ENCODE results near the gene TTC3. TPM values are rescaled to one million over a fixed set of nuclear protein-coding genes. Genes with fewer than 3 reads are reported as not detected.
A peak's percentile ranks its signal among the peaks of the same experiment; 100 is the strongest.

The TTC3 gene
- total RNA-seq, 3 donors from 2014 or later (not counting 1 experiment from before 2014, with no cell fraction given): 83.1 to 97.4 (median 88.3) TPM

DNA sequence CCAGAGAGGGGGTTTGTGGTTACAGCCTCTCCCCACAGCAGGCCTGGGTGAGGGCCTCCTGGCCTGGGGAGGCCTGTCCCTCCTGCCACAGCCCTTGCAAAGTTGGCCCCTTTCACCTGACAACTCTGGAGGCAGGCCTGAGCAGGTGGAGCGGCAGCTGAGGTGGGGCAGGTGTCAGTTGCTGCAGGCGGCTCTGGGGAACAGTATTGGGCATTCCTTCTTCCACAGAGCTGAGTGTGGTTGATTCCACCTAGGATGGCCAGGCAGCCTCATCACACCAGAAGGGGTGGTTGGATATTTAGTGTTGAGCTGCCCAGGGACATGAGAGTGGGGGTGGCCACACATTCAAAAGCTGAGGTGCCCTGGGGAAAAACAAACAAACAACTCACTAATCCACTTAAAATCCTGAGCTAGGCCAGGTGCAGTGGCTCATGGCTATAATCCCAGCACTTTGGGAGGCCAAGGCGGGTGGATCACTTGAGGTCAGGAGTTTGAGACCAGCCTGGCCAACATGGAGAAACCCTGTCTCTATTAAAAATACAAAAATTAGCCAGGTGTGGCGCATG is 31.3 kb upstream of the TTC3 start:
- TF ChIP-seq, protein P1, sequence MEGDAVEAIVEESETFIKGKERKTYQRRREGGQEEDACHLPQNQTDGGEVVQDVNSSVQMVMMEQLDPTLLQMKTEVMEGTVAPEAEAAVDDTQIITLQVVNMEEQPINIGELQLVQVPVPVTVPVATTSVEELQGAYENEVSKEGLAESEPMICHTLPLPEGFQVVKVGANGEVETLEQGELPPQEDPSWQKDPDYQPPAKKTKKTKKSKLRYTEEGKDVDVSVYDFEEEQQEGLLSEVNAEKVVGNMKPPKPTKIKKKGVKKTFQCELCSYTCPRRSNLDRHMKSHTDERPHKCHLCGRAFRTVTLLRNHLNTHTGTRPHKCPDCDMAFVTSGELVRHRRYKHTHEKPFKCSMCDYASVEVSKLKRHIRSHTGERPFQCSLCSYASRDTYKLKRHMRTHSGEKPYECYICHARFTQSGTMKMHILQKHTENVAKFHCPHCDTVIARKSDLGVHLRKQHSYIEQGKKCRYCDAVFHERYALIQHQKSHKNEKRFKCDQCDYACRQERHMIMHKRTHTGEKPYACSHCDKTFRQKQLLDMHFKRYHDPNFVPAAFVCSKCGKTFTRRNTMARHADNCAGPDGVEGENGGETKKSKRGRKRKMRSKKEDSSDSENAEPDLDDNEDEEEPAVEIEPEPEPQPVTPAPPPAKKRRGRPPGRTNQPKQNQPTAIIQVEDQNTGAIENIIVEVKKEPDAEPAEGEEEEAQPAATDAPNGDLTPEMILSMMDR (IDR thresholded peaks at IDR 0.05): no peak
- Histone ChIP-seq H3K9me3 (ENCODE audit: control insufficient read depth, insufficient read depth, low read length) (no peaks in the 10 kb centered on the region), H3K36me3 (ENCODE audit: control insufficient read depth, insufficient read depth, low read length) (no peaks in the 10 kb centered on the region), H3K27me3 (ENCODE audit: control insufficient read depth, insufficient read depth, low read length) (no peaks in the 10 kb centered on the region), H3K27ac (ENCODE audit: low read length) (no peak overlapping the region), H3K4me3 (ENCODE audit: low read length) (no peak overlapping the region), H3K4me1 (ENCODE audit: control insufficient read depth, insufficient read depth, low read length) (peaks cover 10% of the 10 kb centered on the region)
- no peak overlapping the region for H3K27ac Mint-ChIP-seq
- ATAC-seq (peak in 1 of 3 donors; percentile 2), DNase-seq (no peak)
- intact Hi-C loops (cut with micrococcal nuclease): no loop called here
- H3K4me1 Mint-ChIP-seq: peaks cover 12 to 14% of the 10 kb centered on the region in 2 donors
- H3K27me3 Mint-ChIP-seq (ENCODE audit: low read depth in 2 of 2): peaks cover 5 to 7% of the 10 kb centered on the region in 2 donors
- H3K36me3 Mint-ChIP-seq: no peaks in the 10 kb centered on the region
- H3K4me3 Mint-ChIP-seq: no peak overlapping the region
- no peaks in the 10 kb centered on the region for H3K9me3 Mint-ChIP-seq
- WGBS (ENCODE audit: insufficient coverage): 85% methylated on average over 4 of the region's 4 CpGs

DNA sequence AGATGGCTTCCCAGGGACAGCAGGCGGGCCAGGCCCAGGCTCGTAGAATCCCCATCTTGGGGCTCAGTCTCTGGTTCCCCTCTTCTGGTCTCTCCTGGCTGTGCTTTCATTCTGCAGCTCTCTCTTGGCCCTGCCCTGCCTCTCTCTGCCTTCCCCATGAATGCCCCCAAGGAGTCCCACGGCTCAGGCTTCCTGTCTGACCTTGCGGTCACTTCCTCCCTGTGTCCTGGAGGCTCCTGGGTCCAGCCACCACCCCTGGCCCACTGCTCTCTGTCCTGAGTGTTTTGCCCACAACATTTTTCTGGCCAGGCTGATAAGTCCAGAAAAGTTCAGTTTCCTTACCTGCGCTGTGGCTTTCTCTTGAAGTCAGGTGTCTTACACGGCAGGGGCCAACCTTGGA is 29.2 kb upstream of the TTC3 start:
- Mint-ChIP-seq H3K36me3 (no peaks in the 10 kb centered on the region), H3K27me3 (ENCODE audit: low read depth in 2 of 2) (peaks cover 6 to 7% of the 10 kb centered on the region in 2 donors), H3K9me3 (no peaks in the 10 kb centered on the region), H3K4me3 (no peak overlapping the region), H3K4me1 (peaks cover 12 to 14% of the 10 kb centered on the region in 2 donors), H3K27ac (no peak overlapping the region)
- H3K27ac ChIP-seq (ENCODE audit: low read length): no peak overlapping the region
- H3K4me3 ChIP-seq (ENCODE audit: low read length): no peak overlapping the region
- TF ChIP-seq, protein P1 (IDR thresholded peaks at IDR 0.05): no peak
- ATAC-seq (no peak), DNase-seq (no peak)
- H3K9me3 ChIP-seq (ENCODE audit: control insufficient read depth, insufficient read depth, low read length): no peaks in the 10 kb centered on the region
- 81% methylated on average over 6 of the region's 6 CpGs for WGBS (ENCODE audit: insufficient coverage)
- intact Hi-C loops (cut with micrococcal nuclease): no loop called here
- peaks cover 10% of the 10 kb centered on the region for H3K4me1 ChIP-seq (ENCODE audit: control insufficient read depth, insufficient read depth, low read length)
- H3K36me3 ChIP-seq (ENCODE audit: control insufficient read depth, insufficient read depth, low read length): no peaks in the 10 kb centered on the region
- H3K27me3 ChIP-seq (ENCODE audit: control insufficient read depth, insufficient read depth, low read length): no peaks in the 10 kb centered on the region

DNA sequence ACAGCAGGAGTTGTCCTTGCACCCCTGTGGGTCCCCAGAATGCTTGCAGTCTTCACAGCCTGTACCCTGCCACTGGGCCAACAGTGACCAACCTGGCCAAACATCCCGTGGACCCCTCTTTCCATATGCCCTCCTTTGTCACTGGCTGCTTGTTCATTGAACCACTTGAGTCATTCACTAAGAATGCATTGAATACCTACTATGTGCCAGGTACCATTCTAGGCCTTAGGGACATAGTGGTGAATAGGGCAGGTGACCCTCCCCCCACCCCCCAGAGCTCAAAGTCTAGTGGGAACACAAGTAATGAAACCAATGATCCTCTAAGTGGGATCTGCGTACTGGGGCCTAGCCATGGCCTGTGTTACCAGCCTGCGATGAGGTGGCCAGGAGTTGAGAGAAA is 28.4 kb upstream of the TTC3 start:
- H3K27ac ChIP-seq (ENCODE audit: low read length): no peak overlapping the region
- no peak overlapping the region for H3K4me3 ChIP-seq (ENCODE audit: low read length)
- no peak for DNase-seq
- ATAC-seq: no peak
- no peaks in the 10 kb centered on the region for H3K9me3 ChIP-seq (ENCODE audit: control insufficient read depth, insufficient read depth, low read length)
- H3K4me1 Mint-ChIP-seq: peaks cover 12 to 14% of the 10 kb centered on the region in 2 donors
- intact Hi-C loops (cut with micrococcal nuclease): no loop called here
- H3K4me1 ChIP-seq (ENCODE audit: control insufficient read depth, insufficient read depth, low read length): peaks cover 10% of the 10 kb centered on the region
- no peaks in the 10 kb centered on the region for H3K36me3 Mint-ChIP-seq
- H3K27me3 ChIP-seq (ENCODE audit: control insufficient read depth, insufficient read depth, low read length): no peaks in the 10 kb centered on the region
- 100% methylated on average over 3 of the region's 3 CpGs for WGBS (ENCODE audit: insufficient coverage)
- no peak overlapping the region for H3K27ac Mint-ChIP-seq
- H3K27me3 Mint-ChIP-seq (ENCODE audit: low read depth in 2 of 2): peaks cover 7 to 9% of the 10 kb centered on the region in 2 donors
- H3K4me3 Mint-ChIP-seq: no peak overlapping the region
- no peaks in the 10 kb centered on the region for H3K36me3 ChIP-seq (ENCODE audit: control insufficient read depth, insufficient read depth, low read length)
- H3K9me3 Mint-ChIP-seq: no peaks in the 10 kb centered on the region
- TF ChIP-seq, protein P1 (IDR thresholded peaks at IDR 0.05): no peak

GRCh38 chr21:37045149-37045548 is 27.9 kb upstream of the TTC3 start:
- Histone ChIP-seq H3K4me3 (ENCODE audit: low read length) (no peak overlapping the region), H3K27ac (ENCODE audit: low read length) (no peak overlapping the region), H3K27me3 (ENCODE audit: control insufficient read depth, insufficient read depth, low read length) (no peaks in the 10 kb centered on the region), H3K9me3 (ENCODE audit: control insufficient read depth, insufficient read depth, low read length) (no peaks in the 10 kb centered on the region), H3K36me3 (ENCODE audit: control insufficient read depth, insufficient read depth, low read length) (no peaks in the 10 kb centered on the region), H3K4me1 (ENCODE audit: control insufficient read depth, insufficient read depth, low read length) (peaks cover 10% of the 10 kb centered on the region)
- no peaks in the 10 kb centered on the region for H3K9me3 Mint-ChIP-seq
- intact Hi-C loops (cut with micrococcal nuclease): no loop called here
- H3K27ac Mint-ChIP-seq: no peak overlapping the region
- H3K4me1 Mint-ChIP-seq: peaks cover 12 to 14% of the 10 kb centered on the region in 2 donors
- WGBS (ENCODE audit: insufficient coverage): 0% methylated on average over 6 of the region's 6 CpGs
- ATAC-seq (peak in 2 of 3 donors; percentile 49 to 79), DNase-seq (peak in 1 of 2 donors; percentile 36)
- no peaks in the 10 kb centered on the region for H3K36me3 Mint-ChIP-seq
- TF ChIP-seq, protein P1 (IDR thresholded peaks at IDR 0.05): no peak
- peaks cover 2 to 9% of the 10 kb centered on the region in 2 donors for H3K27me3 Mint-ChIP-seq (ENCODE audit: low read depth in 2 of 2)
- no peak overlapping the region for H3K4me3 Mint-ChIP-seq

All from natural killer cell (primary cell).